K562 (cell line): ENCODE results near the gene INPP5D. TPM values are rescaled to one million over a fixed set of nuclear protein-coding genes. Genes with fewer than 3 reads are reported as not detected.

Source experiments
- ATAC-seq: fragments of 200-7000 bp; cut with Tn5 transposase; 3 replicates; pipeline ENCODE4 v1.9.1; 2020; ENCODE audit warnings: moderate library complexity
- BruUV-seq: library from RNA; stranded (reverse); fragments of 400-500 nt; replicated peaks from 2 replicates; lab custom pipeline; 2021; lab: Mats Ljungman, UMichigan
- CTCF ChIA-PET: fragments of 300-600 bp; formaldehyde crosslinking; extraction: SDS; loops from one replicate; lab custom pipeline; 2021; ENCODE audit warnings: low intra/inter-chr PET ratio; lab: Yijun Ruan, JAX
- POLR2A ChIA-PET: fragments of 300-600, 350-650 bp; sonication (Branson Sonifier 250); formaldehyde crosslinking; extraction: SDS; loops from one replicate; lab custom pipeline; 2021; ENCODE audit warnings: antibody characterized with exemption, inconsistent platforms; lab: Yijun Ruan, JAX
- DNase-seq, 4 experiments: peaks; one replicate each; pipeline versions ENCODE4 v3.0.0 to v3.0.0-alpha.2; 2011 to 2018; ENCODE audit warnings: low spot score in 3 of 4, mixed read lengths in 3 of 4; ENCODE audit errors: extremely low read depth in 1 of 4
- FAIRE-seq: peaks from 2 replicates; lab custom pipeline; 2011; peaks lifted over from hg19 to GRCh38; lab: Jason Lieb, UNC
- H2AFZ ChIP-seq: 2 replicates; pipeline ENCODE4 v1.6.0; 2011; ENCODE audit warnings: low read depth, low read length, control low read depth, inconsistent platforms
- H3K27ac ChIP-seq: fragments of 200-600 bp; 3 replicates; pipeline ENCODE4 v1.8.0; 2011; ENCODE audit warnings: low read depth, mild to moderate bottlenecking, control low read depth, inconsistent platforms, low read length, moderate library complexity, mixed read lengths; ENCODE audit errors: extremely low read depth
- H3K27me3 ChIP-seq, 2 experiments: fragments of 300-600 bp in 1 of 2; 2 replicates in 1 of 2; 3 replicates in 1 of 2; pipeline versions ENCODE4 v1.6.0 to v1.8.0; 2011; ENCODE audit warnings: inconsistent platforms in 2 of 2, low read length in 2 of 2, mild to moderate bottlenecking in 1 of 2, mixed read lengths in 1 of 2, moderate library complexity in 1 of 2; ENCODE audit not compliant: control insufficient read depth in 2 of 2, insufficient read depth in 2 of 2
- H3K36me3 ChIP-seq: fragments of 300-600 bp; 3 replicates; pipeline ENCODE4 v1.8.0; 2011; ENCODE audit warnings: mild to moderate bottlenecking, low read length, inconsistent platforms; ENCODE audit not compliant: control insufficient read depth, insufficient read depth
- H3K4me1 ChIP-seq, 2 experiments: fragments of 200-600 bp in 1 of 2; replicated peaks in 1 of 2; 2 replicates in 1 of 2; 3 replicates in 1 of 2; pipeline versions ENCODE4 v1.5.1 to v1.8.0; 2011; ENCODE audit warnings: inconsistent platforms in 2 of 2, low read length in 2 of 2, mild to moderate bottlenecking in 1 of 2, mixed read lengths in 1 of 2, moderate library complexity in 1 of 2; ENCODE audit not compliant: control insufficient read depth in 2 of 2, insufficient read depth in 2 of 2
- H3K4me2 ChIP-seq: 2 replicates; pipeline ENCODE4 v1.6.1; 2011; ENCODE audit warnings: low read length, control low read depth, inconsistent platforms, mixed read lengths; ENCODE audit not compliant: insufficient read depth
- H3K4me3 ChIP-seq: fragments of 200-600 bp; sonication (generic), shearing (Covaris generic); 2 replicates; pipeline ENCODE4 v1.5.1; 2016; ENCODE audit warnings: control low read depth, inconsistent platforms
- H3K79me2 ChIP-seq: fragments of 200-600 bp; 3 replicates; pipeline ENCODE4 v1.8.0; 2011; ENCODE audit warnings: low read length, inconsistent platforms; ENCODE audit not compliant: control insufficient read depth, insufficient read depth
- H3K9ac ChIP-seq, 2 experiments: 2 replicates each; pipeline versions ENCODE4 v1.6.0 to v1.6.1; 2011; ENCODE audit warnings: low read depth in 2 of 2, low read length in 2 of 2, control low read depth in 1 of 2, inconsistent platforms in 1 of 2, mild to moderate bottlenecking in 1 of 2, mixed read lengths in 1 of 2; ENCODE audit not compliant: insufficient read depth in 1 of 2
- H3K9me1 ChIP-seq: one replicate; pipeline ENCODE4 v1.6.0; 2011; ENCODE audit warnings: inconsistent platforms, mild to moderate bottlenecking, low read length, moderate library complexity; ENCODE audit not compliant: control insufficient read depth, insufficient read depth
- H3K9me3 ChIP-seq: replicated peaks from 2 replicates; pipeline ENCODE4 v1.5.1; 2011; ENCODE audit warnings: low read depth, low read length, inconsistent platforms; ENCODE audit not compliant: control insufficient read depth, insufficient read depth
- H4K20me1 ChIP-seq: replicated peaks from 2 replicates; pipeline ENCODE4 v1.6.1; 2011; ENCODE audit warnings: low read length, inconsistent platforms, mixed read lengths; ENCODE audit not compliant: control insufficient read depth, insufficient read depth
- BRCA1 ChIP-seq, 2 experiments: fragments of 450-650 bp in 1 of 2; sonication (generic) in 1 of 2; formaldehyde crosslinking in 1 of 2; IDR thresholded peaks; 2 replicates each; pipeline versions ENCODE4 v1.5.0 to v1.6.1; 2017 to 2020; ENCODE audit warnings: mild to moderate bottlenecking in 1 of 2, missing genetic modification reagents in 1 of 2
- CHD4 ChIP-seq: fragments of 200-600 bp; sonication (generic); IDR thresholded peaks from 3 replicates; pipeline ENCODE4 v1.6.1; 2012; ENCODE audit warnings: low read depth, mild to moderate bottlenecking, mixed read lengths, low read length, inconsistent platforms; ENCODE audit not compliant: insufficient read depth, insufficient replicate concordance, poor library complexity, severe bottlenecking
- COPS2 ChIP-seq: fragments of 450-650 bp; conservative IDR thresholded peaks from 2 replicates; pipeline ENCODE4 v1.6.1; 2016; ENCODE audit warnings: mild to moderate bottlenecking, moderate library complexity
- HMGXB4 ChIP-seq: sonication (generic); formaldehyde crosslinking; IDR thresholded peaks from 2 replicates; pipeline ENCODE4 v1.8.1; 2023; ENCODE audit warnings: mild to moderate bottlenecking, missing genetic modification reagents
- HOXB6 ChIP-seq: fragments of 250-450 bp; sonication (Bioruptor Pico); IDR thresholded peaks from 2 replicates; pipeline ENCODE4 v1.5.1; 2022; ENCODE audit warnings: mild to moderate bottlenecking, borderline replicate concordance
- RHOXF2B ChIP-seq: fragments of 250-450 bp; sonication (Bioruptor Pico); conservative IDR thresholded peaks from 2 replicates; pipeline ENCODE4 v1.5.1; 2021
- TSC22D4 ChIP-seq: fragments of 450-650 bp; IDR thresholded peaks from 2 replicates; pipeline ENCODE4 v1.6.1; 2016; ENCODE audit warnings: missing genetic modification characterization, missing biosample characterization, control low read depth
- ZNF197 ChIP-seq: fragments of 200-800 bp; sonication (Bioruptor generic); IDR thresholded peaks from 2 replicates; pipeline ENCODE4 v1.6.1; 2016; ENCODE audit warnings: low read depth, missing genetic modification characterization, missing compliant biosample characterization
- ZNF217 ChIP-seq: sonication (generic); formaldehyde crosslinking; IDR thresholded peaks from 2 replicates; pipeline ENCODE4 v1.8.0; 2022; ENCODE audit warnings: mild to moderate bottlenecking, missing genetic modification reagents
- ZNF23 ChIP-seq: fragments of 250-450 bp; sonication (Bioruptor Pico); IDR thresholded peaks from 2 replicates; pipeline ENCODE4 v1.4.0; 2020; ENCODE audit warnings: mild to moderate bottlenecking
- ZNF318 ChIP-seq, 2 experiments: fragments of 450-650 bp; IDR thresholded peaks; 2 replicates each; pipeline ENCODE4 v1.6.1; 2016; ENCODE audit warnings: mild to moderate bottlenecking in 2 of 2, borderline replicate concordance in 1 of 2, low read depth in 1 of 2, moderate library complexity in 1 of 2
- ZNF76 ChIP-seq: fragments of 250-450 bp; sonication (Bioruptor Pico); IDR thresholded peaks from 2 replicates; pipeline ENCODE4 v1.4.0; 2020; ENCODE audit warnings: mild to moderate bottlenecking, moderate library complexity, borderline replicate concordance
- whole genome bisulfite sequencing: fragments of 100-300 bp; shearing (Covaris generic); methylation state at CpG from one replicate; pipeline ENCODE4 v1.1.6; 2016; ENCODE audit warnings: low coverage, mixed read lengths; ENCODE audit not compliant: insufficient coverage; ENCODE audit errors: missing lambda C conversion rate; 5-methylcytosine and 5-hydroxymethylcytosine counted together
- in situ Hi-C: fragments of 300-500 bp; cut with MboI; formaldehyde crosslinking; loops from 4 replicates; pipeline ENCODE4 v1.15.0; 2018; ENCODE audit warnings: inconsistent platforms, mixed read lengths
- intact Hi-C: fragments of 100-400 bp; cut with micrococcal nuclease; formaldehyde crosslinking; loops from 2 replicates; pipeline ENCODE4 v1.14.2; 2022
- polyA plus RNA-seq, 8 experiments: library from polyadenylated mRNA; depleted of rRNA in 4 of 8; stranded (reverse) in 5 of 8; unstranded in 3 of 8; fragments of >200 nt; fragmentation: Nextera tagmentation in 2 of 8; fragmentation: Illumina TruSeq in 1 of 8; extraction: Ambion mirVana in 2 of 8; extraction: Trizol in 1 of 8; gene quantifications; 2 replicates each; pipeline versions ENCODE4 v1.2.1 to v1.2.3, GENCODE V29; 2011 to 2014; ENCODE audit warnings: inconsistent platforms in 1 of 8, missing spikeins in 1 of 8
- total RNA-seq, 7 experiments: library from RNA; depleted of rRNA in 6 of 7; stranded (reverse); fragments of >200 nt in 6 of 7; fragmentation: Illumina TruSeq in 2 of 7; extraction: Trizol in 2 of 7; gene quantifications; 2 replicates each; pipeline versions ENCODE4 v1.2.1 to v1.2.3, GENCODE V29; 2011 to 2021; ENCODE audit warnings: low replicate concordance in 1 of 7

Gene INPP5D
- total and polyA plus RNA-seq, 9 of the 15 experiments (the other 6 are each of a cell fraction or from before 2014, with no cell fraction given) = 0.55 to 6.2 (median 2.2) TPM

- in situ Hi-C loops = no loop called here
- CTCF ChIA-PET = no interaction called here
- BruUV-seq = no TSS peak
These were observed 48.9 kb upstream of the INPP5D start for GRCh38 chr2:233011268-233011650.

More at GRCh38 chr2:233011268-233011650, 48.9 kb upstream of the INPP5D start:
- Histone ChIP-seq H3K4me1 (no peaks in the 10 kb centered on the region), H4K20me1 (no peaks in the 10 kb centered on the region), H2AFZ (no peak overlapping the region), H3K4me3 (no peak overlapping the region), H3K9me3 (no peaks in the 10 kb centered on the region), H3K9ac (no peak overlapping the region), H3K79me2 (no peaks in the 10 kb centered on the region), H3K36me3 (no peaks in the 10 kb centered on the region), H3K27me3 (peaks cover 0 to 15% of the 10 kb centered on the region in 2 experiments; a peak in 2 of 5 replicates), H3K9me1 (no peaks in the 10 kb centered on the region), H3K4me2 (no peak overlapping the region), H3K27ac (no peak overlapping the region)
- intact Hi-C loops = no loop called here
- FAIRE-seq (no peak), DNase-seq (no peak), ATAC-seq (no peak)
- POLR2A ChIA-PET = interaction anchor here (0.5 kb wide), 1 partner anchor 21 kb away, joined by 3 read pairs; the partner anchor contains the start of gene NEU2
- WGBS = 5% methylated on average over 2 of the region's 6 CpGs
- TF ChIP-seq RHOXF2B (CRISPR knock-in tag) (no peak), HOXB6 (CRISPR knock-in tag) (no peak), ZNF76 (CRISPR knock-in tag) (no peak), ZNF197 (CRISPR knock-in tag) (no peak), ZNF318 (IDR thresholded peaks at IDR 0.05; ENCODE audit: borderline replicate concordance in 1 of 2, low read depth in 1 of 2) (no peak), COPS2 (no peak), ZNF23 (CRISPR knock-in tag) (no peak), ZNF217 (CRISPR knock-in tag) (no peak), CHD4 (no peak), TSC22D4 (tag) (no peak), HMGXB4 (CRISPR knock-in tag) (no peak), BRCA1 (IDR thresholded peaks at IDR 0.05) (no peak), BRCA1 (CRISPR knock-in tag; IDR thresholded peaks at IDR 0.05) (no peak)
